ENCODE results near the gene FAM78A.

GRCh38 chr9:131218370-131218769 is 57.9 kb downstream of the FAM78A start:
- TF ChIP-seq, protein P1, sequence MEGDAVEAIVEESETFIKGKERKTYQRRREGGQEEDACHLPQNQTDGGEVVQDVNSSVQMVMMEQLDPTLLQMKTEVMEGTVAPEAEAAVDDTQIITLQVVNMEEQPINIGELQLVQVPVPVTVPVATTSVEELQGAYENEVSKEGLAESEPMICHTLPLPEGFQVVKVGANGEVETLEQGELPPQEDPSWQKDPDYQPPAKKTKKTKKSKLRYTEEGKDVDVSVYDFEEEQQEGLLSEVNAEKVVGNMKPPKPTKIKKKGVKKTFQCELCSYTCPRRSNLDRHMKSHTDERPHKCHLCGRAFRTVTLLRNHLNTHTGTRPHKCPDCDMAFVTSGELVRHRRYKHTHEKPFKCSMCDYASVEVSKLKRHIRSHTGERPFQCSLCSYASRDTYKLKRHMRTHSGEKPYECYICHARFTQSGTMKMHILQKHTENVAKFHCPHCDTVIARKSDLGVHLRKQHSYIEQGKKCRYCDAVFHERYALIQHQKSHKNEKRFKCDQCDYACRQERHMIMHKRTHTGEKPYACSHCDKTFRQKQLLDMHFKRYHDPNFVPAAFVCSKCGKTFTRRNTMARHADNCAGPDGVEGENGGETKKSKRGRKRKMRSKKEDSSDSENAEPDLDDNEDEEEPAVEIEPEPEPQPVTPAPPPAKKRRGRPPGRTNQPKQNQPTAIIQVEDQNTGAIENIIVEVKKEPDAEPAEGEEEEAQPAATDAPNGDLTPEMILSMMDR (conservative IDR thresholded peaks at IDR 0.05; ENCODE audit: low read depth, low read length), result no peak
- TF ChIP-seq EZH2 (IDR thresholded peaks at IDR 0.05; ENCODE audit: borderline replicate concordance, low read depth, low read length, poor library complexity, severe bottlenecking), result no peak

All from A673 (cell line).